Spleen (tissue), 11 donors: ENCODE results near the gene RBM38. TPM values are rescaled to one million over a fixed set of nuclear protein-coding genes. Genes with fewer than 3 reads are reported as not detected.
A peak's percentile ranks its signal among the peaks of the same experiment; 100 is the strongest.

Source experiments
- DNase-seq: peaks from one replicate; pipeline ENCODE4 v3.0.0-alpha.2; 2020
- H3K27ac ChIP-seq, 8 donors: fragments of 200-600 bp; sonication (generic) in 7 of 8; 1 replicate in 4 of 8; 2 replicates in 4 of 8; pipeline versions ENCODE4 v1.5.0 to v1.8.0; 2016 to 2021; ENCODE audit warnings: inconsistent platforms in 4 of 8, mild to moderate bottlenecking in 4 of 8, moderate library complexity in 1 of 8
- H3K27me3 ChIP-seq, 7 donors: fragments of 200-600 bp; sonication (generic) in 6 of 7; replicated peaks in 1 of 7; 1 replicate in 4 of 7; 2 replicates in 3 of 7; pipeline versions ENCODE4 v1.5.0 to v1.8.0; 2016 to 2021; ENCODE audit warnings: inconsistent platforms in 3 of 7, mild to moderate bottlenecking in 1 of 7
- H3K36me3 ChIP-seq, 6 donors: fragments of 200-600 bp; sonication (generic) in 5 of 6; 1 replicate in 4 of 6; 2 replicates in 2 of 6; pipeline versions ENCODE4 v1.5.0 to v1.8.0; 2016 to 2021; ENCODE audit warnings: inconsistent platforms in 2 of 6
- H3K4me1 ChIP-seq, 6 donors: fragments of 200-600 bp; sonication (generic) in 5 of 6; 1 replicate in 3 of 6; 2 replicates in 3 of 6; pipeline versions ENCODE4 v1.5.0 to v1.8.0; 2016 to 2021; ENCODE audit warnings: inconsistent platforms in 3 of 6
- H3K4me3 ChIP-seq, 8 donors: fragments of 200-600 bp; sonication (generic) in 7 of 8; 1 replicate in 4 of 8; 2 replicates in 4 of 8; pipeline versions ENCODE4 v1.5.0 to v1.8.0; 2016 to 2021; ENCODE audit warnings: inconsistent platforms in 4 of 8, mild to moderate bottlenecking in 4 of 8, moderate library complexity in 2 of 8
- H3K9me3 ChIP-seq, 8 donors: fragments of 200-600 bp; sonication (generic) in 7 of 8; 1 replicate in 4 of 8; 2 replicates in 4 of 8; pipeline versions ENCODE4 v1.5.0 to v1.8.0; 2016 to 2021; ENCODE audit warnings: inconsistent platforms in 4 of 8
- CTCF ChIP-seq, 11 experiments: fragments of 200-600 bp in 7 of 11; fragments of 450-650 bp in 4 of 11; sonication (generic) in 4 of 11; IDR thresholded peaks in 8 of 11; conservative IDR thresholded peaks in 3 of 11; 1 replicate in 7 of 11; 2 replicates in 4 of 11; pipeline versions ENCODE4 v1.4.0 to v1.8.0; 2016 to 2021; ENCODE audit warnings: antibody characterized with exemption in 11 of 11, inconsistent platforms in 4 of 11, mild to moderate bottlenecking in 1 of 11
- POLR2A ChIP-seq, 3 donors: fragments of 450-650 bp; IDR thresholded peaks; one replicate each; pipeline ENCODE4 v1.5.1; 2017; ENCODE audit warnings: antibody characterized with exemption in 3 of 3, mild to moderate bottlenecking in 1 of 3
- POLR2AphosphoS5 ChIP-seq, 3 donors: sonication (generic); formaldehyde crosslinking; IDR thresholded peaks; one replicate each; pipeline ENCODE4 v1.5.1; 2017; ENCODE audit warnings: antibody characterized with exemption in 3 of 3
- WGBS, 5 donors: extraction: QIAGEN DNeasy Blood & Tissue Kit in 3 of 5; methylation state at CpG; one replicate each; pipeline versions ENCODE4 v1.1.5 to v1.1.7; 2013 to 2018; 5-methylcytosine and 5-hydroxymethylcytosine counted together
- intact Hi-C: fragments of 100-400 bp; cut with DNase I; formaldehyde crosslinking; loops from one replicate; pipeline ENCODE4 v1.15.0; 2023; ENCODE audit warnings: low total_unique reads
- polyA plus RNA-seq, 3 donors: library from polyadenylated mRNA; stranded (reverse); fragments of 200-250 nt; gene quantifications; one replicate each; pipeline ENCODE4 v1.2.1, GENCODE V29; 2013
- total RNA-seq, 7 donors: library from RNA; depleted of rRNA in 3 of 7; stranded (reverse); fragments of >200 nt in 3 of 7; fragmentation: NEBNext Ultra II Directional in 4 of 7; extraction: Animal tissue kit (Norgen Biotek cat#: 25700) in 4 of 7; gene quantifications; one replicate each; pipeline versions ENCODE4 v1.1.0 to v1.2.1, GENCODE V29; 2016 to 2021
- donor health status: healthy with polysubstance abuse.
- donor health status: DM: no; HTN: no; CAD: no; lungs with moderate emphysema.
- donor health status: DM: no; HTN: no; CAD: no.
- donor health status: Bipolar disorder and iron deficiency.
- donor health status: healthy.
- donor health status: DM: no; HTN: no; CAD: no.
- donor health status: DM: yes; HTN: yes; CAD: no.

Gene RBM38
- total and polyA plus RNA-seq, 10 donors = 48.6 to 120 (median 65.8) TPM

GRCh38 chr20:57432480-57432861, 41.3 kb downstream of the RBM38 start:
- peak overlapping the region; percentile 63 to 90 (median 82) for H3K27ac ChIP-seq
- no peaks in the 10 kb centered on the region for H3K36me3 ChIP-seq
- DNase-seq = peak; percentile 82
- H3K9me3 ChIP-seq = peaks cover 0 to 3% (median 0%) of the 10 kb centered on the region in 8 donors
- 58 to 71% (median 68%) methylated on average over 7 of the region's 7 CpGs for WGBS, 5 donors
- H3K4me1 ChIP-seq = peaks cover 39 to 95% (median 78%) of the 10 kb centered on the region in 6 donors
- no peaks in the 10 kb centered on the region for H3K27me3 ChIP-seq
- TF ChIP-seq POLR2A (IDR thresholded peaks at IDR 0.05) = no peak
- no peak for TF ChIP-seq CTCF (IDR thresholded peaks at IDR 0.05 in 8 of 11, conservative IDR thresholded peaks at IDR 0.05 in 3 of 11)
- TF ChIP-seq POLR2AphosphoS5 (IDR thresholded peaks at IDR 0.05) = no peak
- H3K4me3 ChIP-seq = peak overlapping the region in 1 of 8 donors; percentile 35
- intact Hi-C loops = no loop called here

GRCh38 chr20:57432862-57433491, 41.8 kb downstream of the RBM38 start:
- intact Hi-C loops = no loop called here
- TF ChIP-seq POLR2AphosphoS5 (IDR thresholded peaks at IDR 0.05) = peak; percentile 75 to 90 (median 82)
- no peak for TF ChIP-seq POLR2A (IDR thresholded peaks at IDR 0.05)
- TF ChIP-seq CTCF (IDR thresholded peaks at IDR 0.05 in 8 of 11, conservative IDR thresholded peaks at IDR 0.05 in 3 of 11) = peak in 1 of 11 experiments; percentile 7
- peaks cover 39 to 100% (median 80%) of the 10 kb centered on the region in 6 donors for H3K4me1 ChIP-seq
- no peaks in the 10 kb centered on the region for H3K36me3 ChIP-seq
- DNase-seq = peak; percentile 95
- H3K9me3 ChIP-seq = peaks cover 0 to 3% (median 0%) of the 10 kb centered on the region in 8 donors
- H3K27me3 ChIP-seq = no peaks in the 10 kb centered on the region
- peak overlapping the region in 1 of 8 donors; percentile 35 for H3K4me3 ChIP-seq
- WGBS, 5 donors = 14 to 36% (median 21%) methylated on average over 6 to 13 of the region's 13 CpGs
- H3K27ac ChIP-seq = peak overlapping the region; percentile 63 to 90 (median 82)

GRCh38 chr20:57433657-57434389, 42.6 kb downstream of the RBM38 start:
- Histone ChIP-seq H3K27ac (peak overlapping the region; percentile 63 to 90 (median 82)), H3K9me3 (peaks cover 0 to 3% (median 0%) of the 10 kb centered on the region in 8 donors), H3K4me1 (peaks cover 43 to 100% (median 83%) of the 10 kb centered on the region in 6 donors), H3K36me3 (no peaks in the 10 kb centered on the region), H3K4me3 (peak overlapping the region in 1 of 8 donors; percentile 35), H3K27me3 (no peaks in the 10 kb centered on the region)
- no peak for TF ChIP-seq POLR2AphosphoS5 (IDR thresholded peaks at IDR 0.05)
- no peak for TF ChIP-seq CTCF (IDR thresholded peaks at IDR 0.05 in 8 of 11, conservative IDR thresholded peaks at IDR 0.05 in 3 of 11)
- no peak for TF ChIP-seq POLR2A (IDR thresholded peaks at IDR 0.05)
- WGBS, 5 donors = 75 to 84% (median 78%) methylated on average over 14 of the region's 14 CpGs
- intact Hi-C loops = no loop called here
- peak; percentile 81 for DNase-seq

GRCh38 chr20:57434390-57434700, 43.1 kb downstream of the RBM38 start:
- peak; percentile 85 for DNase-seq
- WGBS, 5 donors = 86 to 94% (median 88%) methylated on average over 9 of the region's 9 CpGs
- H3K4me1 ChIP-seq = peaks cover 43 to 98% (median 79%) of the 10 kb centered on the region in 6 donors

More at GRCh38 chr20:57434390-57434700, 43.1 kb downstream of the RBM38 start:
- intact Hi-C loops = no loop called here
- no peaks in the 10 kb centered on the region for H3K27me3 ChIP-seq
- H3K4me3 ChIP-seq = no peak overlapping the region
- peak overlapping the region in 6 of 8 donors; percentile 80 to 90 (median 84) for H3K27ac ChIP-seq
- peaks cover 0 to 3% (median 0%) of the 10 kb centered on the region in 8 donors for H3K9me3 ChIP-seq
- H3K36me3 ChIP-seq = no peaks in the 10 kb centered on the region
- no peak for TF ChIP-seq POLR2AphosphoS5 (IDR thresholded peaks at IDR 0.05)
- peak in 3 of 11 experiments; percentile 8 to 24 (median 16) for TF ChIP-seq CTCF (IDR thresholded peaks at IDR 0.05 in 8 of 11, conservative IDR thresholded peaks at IDR 0.05 in 3 of 11)
